Effector CD8-positive, alpha-beta T cell (primary cell): ENCODE measurements around the gene FRMD1.

Experiments used
- DNase-seq: peaks from one replicate; lab custom pipeline; 2025; lab: John Stamatoyannopoulos, UW

Gene FRMD1

DNA sequence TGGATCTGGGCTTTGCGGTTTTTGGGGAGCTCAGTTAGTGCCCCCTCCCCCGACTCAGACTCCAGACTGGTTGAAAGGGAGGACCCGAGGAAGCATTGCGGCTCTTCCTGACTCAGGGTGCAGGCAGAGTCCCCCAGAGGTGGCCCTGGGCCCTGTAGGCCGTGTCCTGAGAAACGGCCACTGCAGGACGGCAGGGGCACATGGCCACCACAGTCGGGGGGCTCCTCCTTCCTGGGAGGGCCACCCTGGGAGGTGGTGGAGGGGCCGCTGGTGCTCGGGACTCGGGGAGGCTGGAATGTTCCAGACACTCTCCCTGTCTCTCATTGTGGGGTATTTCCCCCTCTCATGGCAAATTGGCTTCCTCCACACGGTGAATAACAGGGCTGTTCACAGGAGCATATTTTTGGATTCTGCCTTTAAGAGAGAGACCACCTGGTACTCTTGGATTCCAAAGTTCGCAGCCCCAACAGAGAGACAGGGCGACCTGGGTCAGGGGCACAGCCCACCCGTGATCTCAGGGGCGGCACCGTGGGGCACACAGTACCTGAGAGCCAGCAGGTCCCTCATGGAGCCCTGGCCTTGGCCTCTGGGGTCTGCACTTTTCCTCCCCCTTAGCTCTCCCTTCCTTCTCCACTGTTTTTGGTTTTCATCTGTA, 35.7 kb downstream of the FRMD1 start:
- DNase-seq, result no peak

GRCh38 chr6:168042426-168043192, 36.4 kb downstream of the FRMD1 start:
- DNase-seq, result no peak

- no peak for DNase-seq
These were observed 37.1 kb downstream of the FRMD1 start for GRCh38 chr6:168041928-168042327.

DNA sequence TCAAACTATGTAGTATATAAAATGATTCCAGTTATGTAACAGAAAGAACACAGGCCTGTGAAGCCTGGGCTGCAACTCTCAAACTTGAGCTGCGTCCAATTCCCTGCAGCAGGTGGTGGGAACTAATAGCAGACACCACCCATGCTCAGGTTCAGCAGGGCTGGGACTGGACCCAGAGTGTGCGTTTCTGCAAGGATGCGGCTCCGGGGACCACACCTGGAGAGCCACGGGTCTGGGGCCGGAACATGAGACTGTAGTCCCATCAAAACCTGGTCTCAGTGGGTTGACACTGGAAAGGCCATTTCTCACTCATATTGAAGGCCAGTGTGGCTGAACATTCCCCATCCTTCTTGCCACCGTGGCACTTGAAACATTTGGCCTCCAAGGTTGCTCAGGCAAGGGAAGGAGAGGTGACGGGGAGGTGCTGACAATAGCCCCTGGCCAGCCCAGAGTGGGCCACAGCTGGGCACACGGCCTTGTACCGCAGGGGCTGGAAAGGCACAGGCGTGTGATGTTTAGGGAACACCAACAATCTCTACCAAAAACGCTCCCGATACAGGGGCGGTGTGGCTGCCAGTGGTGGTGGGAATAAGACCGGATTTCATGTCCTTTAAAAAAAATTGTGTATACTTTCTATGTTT, 38.0 kb downstream of the FRMD1 start:
- no peak for DNase-seq

DNA sequence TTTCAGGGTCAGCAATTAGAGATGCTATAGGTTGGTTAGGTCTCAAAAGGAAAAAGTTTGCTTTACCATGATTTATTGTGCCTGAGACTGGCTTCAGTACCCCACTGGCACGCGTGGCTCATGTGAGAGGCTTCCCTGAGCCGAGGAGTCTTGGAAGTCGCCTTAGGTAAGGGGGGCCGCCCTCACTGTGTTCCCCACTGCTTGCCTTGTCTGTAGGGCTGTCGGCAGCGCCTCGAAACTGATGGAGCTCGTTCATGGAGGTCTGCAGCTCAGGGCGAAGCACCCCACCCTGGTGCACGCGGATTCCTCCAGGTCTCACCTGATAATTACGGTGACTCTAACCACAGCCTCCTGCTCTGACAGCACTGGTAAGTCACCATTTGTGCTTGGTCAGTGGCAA, 39.2 kb downstream of the FRMD1 start:
- DNase-seq, result no peak

DNA sequence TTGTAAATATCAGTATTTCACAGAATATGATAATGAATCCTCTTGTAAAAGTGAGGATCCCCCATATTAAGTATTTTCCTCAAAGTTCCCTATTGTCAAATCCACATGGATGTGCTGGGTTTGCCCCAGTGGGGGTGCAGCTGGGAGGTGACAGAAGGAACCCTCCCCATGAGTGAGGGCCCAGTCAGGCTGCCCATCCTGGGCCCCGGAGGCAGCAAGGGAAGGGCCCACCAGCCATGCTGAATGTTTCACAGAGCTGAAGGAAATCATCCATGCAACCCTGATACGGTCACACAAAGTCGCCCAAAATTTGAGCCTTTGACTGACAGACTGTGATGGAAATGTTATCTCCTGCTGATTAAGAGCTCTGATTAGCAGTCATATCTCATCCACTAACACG, 39.7 kb downstream of the FRMD1 start:
- no peak for DNase-seq

DNA sequence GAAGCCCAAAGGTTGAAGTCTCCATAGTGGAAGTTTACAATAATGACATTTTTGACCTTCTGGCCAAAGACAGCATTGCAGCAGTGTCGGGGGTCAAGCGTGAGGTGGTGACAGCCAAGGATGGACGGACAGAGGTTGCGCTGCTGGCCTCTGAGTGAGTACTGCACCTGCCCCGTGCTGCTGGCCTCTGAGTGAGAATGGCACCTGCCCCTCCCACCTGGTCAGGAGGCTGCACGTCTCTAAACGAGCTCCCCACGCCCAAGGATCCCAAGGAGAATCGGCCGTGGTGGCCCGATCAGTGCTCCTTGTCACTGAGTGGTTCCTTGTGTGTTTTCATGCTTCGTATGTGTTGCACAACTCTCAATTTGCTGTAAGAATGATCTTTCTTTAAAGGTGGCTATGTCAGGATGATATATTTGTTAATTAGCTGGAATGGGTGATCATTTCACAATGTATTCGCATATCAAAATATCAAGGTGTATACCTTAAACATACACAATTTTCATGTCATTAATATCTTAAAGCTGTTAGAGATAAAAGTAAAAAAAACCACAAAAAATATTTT, 40.4 kb downstream of the FRMD1 start:
- DNase-seq, result no peak

- DNase-seq, result no peak
These were observed 41.2 kb downstream of the FRMD1 start for GRCh38 chr6:168037856-168038255.

- no peak for DNase-seq
These were observed 41.8 kb downstream of the FRMD1 start for GRCh38 chr6:168037242-168037641.

- no peak for DNase-seq
These were observed 43.1 kb downstream of the FRMD1 start for GRCh38 chr6:168035661-168036545.

DNA sequence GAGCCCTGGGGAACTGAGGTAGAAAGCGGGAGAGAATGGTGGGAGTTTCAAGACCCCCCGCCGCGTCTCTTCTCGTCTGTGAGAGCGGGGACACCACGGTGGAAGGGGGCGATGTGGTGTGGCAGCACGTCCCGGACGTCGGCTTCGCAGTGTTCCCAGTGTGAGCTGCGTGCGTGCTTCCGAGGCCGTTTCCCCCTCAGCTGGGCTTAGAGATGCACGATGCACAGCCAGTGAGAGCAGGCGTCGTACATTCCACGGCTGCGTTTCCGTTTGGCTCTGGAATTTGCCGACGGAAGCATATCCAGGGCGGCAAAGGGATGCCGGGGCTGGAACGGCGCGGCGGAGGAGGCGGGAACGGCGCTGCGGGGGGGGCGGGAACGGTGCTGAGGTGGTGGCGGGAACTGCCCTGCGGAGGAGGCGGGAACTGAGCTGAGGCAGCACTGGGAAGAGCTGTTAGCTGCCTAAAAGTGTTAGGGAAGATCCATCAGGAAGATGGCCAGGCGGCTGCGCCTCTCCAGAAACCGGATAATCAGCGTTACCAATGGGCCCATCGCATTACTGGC, 43.8 kb downstream of the FRMD1 start:
- DNase-seq, result no peak

GRCh38 chr6:168034537-168034936, 44.5 kb downstream of the FRMD1 start:
- DNase-seq, result no peak

GRCh38 chr6:168033791-168034190, 45.2 kb downstream of the FRMD1 start:
- no peak for DNase-seq

GRCh38 chr6:168032005-168032760, 46.8 kb downstream of the FRMD1 start:
- DNase-seq, result no peak

DNA sequence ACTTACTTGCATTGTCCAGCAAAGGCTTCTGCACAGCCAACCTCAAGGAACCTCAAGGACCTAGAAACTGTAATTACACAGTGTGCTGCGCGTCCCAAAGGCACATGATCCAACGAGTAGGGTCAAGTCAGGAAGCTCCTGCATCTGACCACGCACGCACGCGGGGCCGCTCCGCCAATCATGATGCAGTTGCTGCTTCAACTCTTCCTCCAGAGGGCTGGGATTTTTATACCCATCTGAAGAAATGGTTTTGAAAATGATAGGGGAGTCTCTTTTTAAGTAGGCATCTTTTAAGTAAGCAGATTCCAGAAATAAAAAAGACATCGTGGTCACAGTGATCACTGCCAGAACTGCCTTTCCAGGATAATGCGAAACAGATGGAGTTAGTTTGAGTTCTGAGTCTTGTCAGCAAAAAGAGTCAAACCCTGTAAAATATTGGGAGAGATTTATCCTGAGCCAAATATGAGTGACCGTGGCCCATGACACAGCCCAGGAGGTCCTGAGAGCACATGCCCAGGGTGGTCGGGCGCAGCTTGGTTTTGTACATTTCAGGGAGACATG, 47.5 kb downstream of the FRMD1 start:
- no peak for DNase-seq

GRCh38 chr6:168030908-168031307, 48.1 kb downstream of the FRMD1 start:
- no peak for DNase-seq

DNA sequence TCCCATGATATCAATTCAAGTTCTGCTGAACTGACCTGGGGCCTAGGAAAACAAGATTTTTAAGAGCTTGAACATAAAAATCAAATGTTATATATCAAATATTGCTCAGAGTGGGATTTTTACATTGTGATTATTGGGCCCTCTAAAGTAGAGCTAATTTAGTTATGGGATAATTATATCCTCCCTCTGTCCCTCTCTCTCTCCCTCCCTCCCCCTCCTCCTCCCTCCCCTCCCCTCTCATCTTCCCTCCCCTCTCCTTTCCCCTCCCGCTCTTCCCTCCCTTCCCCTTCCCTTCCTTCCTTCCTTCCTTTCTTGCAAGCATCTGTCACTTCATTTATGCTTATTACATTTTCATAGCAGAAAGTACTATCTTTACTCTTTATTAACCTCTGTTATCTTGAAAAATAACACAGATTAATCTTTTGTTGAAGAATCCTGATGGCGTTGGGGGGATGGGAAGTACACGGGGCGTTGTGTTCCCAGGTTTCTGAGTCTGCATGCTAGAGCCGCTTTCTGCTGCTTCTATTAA, 48.7 kb downstream of the FRMD1 start:
- DNase-seq, result no peak

DNA sequence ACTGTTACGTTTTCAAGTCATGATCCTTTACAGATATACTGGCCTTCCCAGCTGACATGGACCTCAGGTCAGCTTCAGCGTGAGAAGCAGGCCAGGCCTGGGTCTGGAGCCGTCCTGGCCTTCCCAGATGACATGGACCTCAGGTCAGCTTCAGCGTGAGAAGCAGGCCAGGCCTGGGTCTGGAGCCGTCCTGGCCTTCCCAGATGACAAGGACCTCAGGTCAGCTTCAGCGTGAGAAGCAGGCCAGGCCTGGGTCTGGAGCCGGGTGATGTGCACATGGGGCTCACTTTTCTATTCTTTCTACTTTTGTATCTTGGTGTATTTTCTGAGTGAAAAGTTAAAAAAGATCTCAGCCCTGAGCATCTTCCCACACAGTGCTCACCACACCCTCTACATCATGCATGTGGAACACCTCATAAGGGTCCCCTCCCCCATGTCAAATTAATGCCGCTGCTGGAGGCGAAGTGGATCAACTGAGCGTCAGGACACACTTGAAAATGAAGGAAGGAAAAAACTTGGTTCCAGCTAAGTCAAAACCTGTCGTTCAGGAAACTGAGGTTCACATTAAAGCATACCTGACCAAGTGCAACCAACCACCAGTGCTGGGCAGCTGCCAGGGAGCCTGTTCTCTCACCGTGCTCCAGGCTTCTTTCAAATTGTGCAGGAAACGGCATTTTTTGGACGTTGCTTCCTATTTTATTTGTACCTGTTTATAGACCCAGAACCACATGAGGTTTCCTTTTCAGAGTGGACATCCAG, 49.4 kb downstream of the FRMD1 start:
- DNase-seq, result no peak

- no peak for DNase-seq
These were observed 50.8 kb downstream of the FRMD1 start for GRCh38 chr6:168028181-168028580.
